Measurements from ENCODE around the gene PAM.

- TF ChIP-seq CTCF (IDR thresholded peaks at IDR 0.05) (no peak), POLR2AphosphoS5 (IDR thresholded peaks at IDR 0.05; ENCODE audit: insufficient read depth in 1 of 2, low read depth in 1 of 2) (no peak)
Observed at GRCh38 chr5:102764381-102765004, 9.4 kb downstream of the PAM start.
